Measurements from ENCODE around the gene KMT5B.

Gene KMT5B

DNA sequence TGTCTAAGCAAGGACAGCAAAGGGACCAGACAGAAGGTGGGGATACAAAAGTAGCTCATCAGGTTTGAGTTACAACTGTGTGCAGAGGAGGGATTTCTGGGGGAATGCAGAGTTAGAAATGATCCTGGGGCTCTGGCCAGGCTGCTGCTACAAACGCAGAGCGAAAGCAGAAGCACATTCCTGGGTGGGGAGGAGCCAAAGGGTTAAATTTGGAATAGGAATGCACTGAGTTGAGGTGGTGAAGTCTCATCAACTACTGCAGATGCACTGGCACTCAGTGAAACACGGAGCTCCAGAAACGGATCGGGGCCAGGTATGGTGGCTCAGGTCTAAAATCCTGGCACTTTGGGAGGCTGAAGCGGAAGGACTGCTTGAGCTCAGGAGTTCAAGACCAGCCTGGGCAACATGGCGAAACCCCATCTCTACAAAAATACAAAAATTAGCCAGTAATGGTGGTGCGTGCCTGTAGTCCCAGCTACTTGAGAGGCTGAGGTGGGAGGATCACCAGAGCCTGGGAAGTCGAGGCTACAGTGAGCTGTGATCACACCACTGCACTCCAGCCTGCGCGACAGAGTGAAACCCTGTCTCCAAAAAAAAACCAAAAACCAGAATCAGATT lies 95.1 kb downstream of the KMT5B start:
- no peak for DNase-seq (ENCODE audit: low read depth)

DNA sequence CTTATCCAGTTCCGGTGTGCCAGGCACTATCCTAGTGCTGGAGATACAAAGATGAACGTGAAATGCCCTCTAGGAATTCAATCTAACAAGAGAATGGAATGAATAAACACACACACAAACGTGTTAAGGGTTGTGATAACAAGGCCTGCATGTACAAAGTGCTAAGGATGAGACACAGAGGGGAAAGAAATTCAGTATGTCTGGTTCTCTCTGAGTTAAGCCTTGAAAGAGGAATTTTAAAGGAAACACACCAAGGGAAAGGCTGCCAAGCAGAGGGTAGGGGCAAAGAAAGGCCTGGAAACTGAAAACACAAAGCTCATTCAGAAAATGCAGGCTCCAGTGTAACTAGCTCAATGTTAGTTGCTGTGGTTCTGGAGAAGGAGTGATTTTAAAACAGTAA lies 96.1 kb downstream of the KMT5B start:
- no peak for DNase-seq (ENCODE audit: low read depth)

DNA sequence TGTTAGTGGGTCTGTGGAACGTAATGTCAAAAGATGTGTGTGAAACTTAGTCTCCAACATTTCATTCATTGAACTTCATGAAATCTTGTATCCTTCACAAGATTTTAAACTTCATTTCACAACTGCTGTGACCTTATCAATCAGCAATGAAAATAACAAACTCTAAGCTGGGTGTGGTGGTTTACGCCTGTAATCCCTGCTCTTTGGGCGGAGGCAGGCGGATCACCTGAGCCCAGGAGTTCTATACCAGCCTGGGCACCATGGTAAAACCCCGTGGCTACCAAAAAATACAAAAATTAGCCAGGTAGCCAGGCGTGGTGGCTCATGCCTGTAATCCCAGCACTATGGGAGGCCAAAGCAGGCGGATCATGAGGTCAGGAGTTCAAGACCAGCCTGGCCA lies 97.0 kb downstream of the KMT5B start:
- DNase-seq (ENCODE audit: low read depth) = no peak

DNA sequence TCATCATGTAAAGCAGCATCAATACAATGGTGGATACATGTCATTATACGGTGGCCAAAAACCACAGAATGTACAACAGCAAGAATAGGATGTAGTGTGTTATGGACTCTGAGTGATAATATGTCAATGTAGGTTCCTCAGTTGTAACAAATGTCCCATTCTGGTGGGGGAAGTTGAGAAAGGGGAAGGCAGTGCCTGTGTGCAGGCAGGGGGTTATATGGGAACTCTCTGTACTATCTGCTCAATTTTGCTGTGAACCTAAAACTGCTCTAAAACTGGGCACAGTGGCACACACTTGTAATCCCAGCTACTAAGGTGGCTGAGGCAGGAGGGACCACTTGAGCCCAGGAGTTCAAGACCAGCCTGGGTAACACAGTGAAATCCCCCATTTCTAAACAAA lies 97.8 kb downstream of the KMT5B start:
- DNase-seq (ENCODE audit: low read depth) = no peak

DNA sequence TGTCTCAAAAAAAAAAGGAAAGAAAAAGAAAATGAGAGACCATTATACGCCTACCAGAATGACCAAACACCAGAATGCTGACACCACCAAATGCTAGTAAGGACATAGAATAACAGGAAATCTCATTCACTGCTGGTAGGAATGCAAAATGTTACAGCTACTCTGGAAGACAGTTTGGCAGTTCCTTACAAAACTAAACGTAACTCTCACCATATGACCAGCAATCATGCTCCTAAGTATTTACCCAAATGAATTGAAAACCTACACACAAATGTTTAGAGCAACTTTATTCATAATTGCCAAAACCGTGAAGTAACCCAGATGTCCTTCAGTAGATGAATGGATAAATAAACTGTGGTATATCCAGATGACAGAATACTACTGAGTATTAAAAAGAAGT lies 99.1 kb downstream of the KMT5B start:
- DNase-seq (ENCODE audit: low read depth) = no peak

DNA sequence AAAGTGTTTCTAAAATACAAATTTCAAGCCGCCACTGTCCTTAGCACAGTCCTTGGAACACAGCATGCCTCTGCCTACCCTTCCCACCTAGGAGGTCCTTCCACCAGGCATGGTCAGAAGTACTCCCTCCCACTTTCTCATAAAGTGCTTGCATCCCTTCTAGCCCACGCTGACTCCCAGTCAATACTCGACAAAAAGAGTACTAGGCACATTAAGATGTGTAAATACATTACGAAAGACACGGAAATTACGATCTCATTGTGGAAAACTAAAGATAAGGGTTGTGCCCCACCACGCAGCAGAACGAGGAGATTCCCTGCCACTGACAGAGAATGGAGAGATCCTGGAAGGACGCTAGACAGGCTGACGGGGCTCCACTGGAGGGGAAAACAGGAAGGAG lies 105.4 kb downstream of the KMT5B start:
- no peak for DNase-seq (ENCODE audit: low read depth)

DNA sequence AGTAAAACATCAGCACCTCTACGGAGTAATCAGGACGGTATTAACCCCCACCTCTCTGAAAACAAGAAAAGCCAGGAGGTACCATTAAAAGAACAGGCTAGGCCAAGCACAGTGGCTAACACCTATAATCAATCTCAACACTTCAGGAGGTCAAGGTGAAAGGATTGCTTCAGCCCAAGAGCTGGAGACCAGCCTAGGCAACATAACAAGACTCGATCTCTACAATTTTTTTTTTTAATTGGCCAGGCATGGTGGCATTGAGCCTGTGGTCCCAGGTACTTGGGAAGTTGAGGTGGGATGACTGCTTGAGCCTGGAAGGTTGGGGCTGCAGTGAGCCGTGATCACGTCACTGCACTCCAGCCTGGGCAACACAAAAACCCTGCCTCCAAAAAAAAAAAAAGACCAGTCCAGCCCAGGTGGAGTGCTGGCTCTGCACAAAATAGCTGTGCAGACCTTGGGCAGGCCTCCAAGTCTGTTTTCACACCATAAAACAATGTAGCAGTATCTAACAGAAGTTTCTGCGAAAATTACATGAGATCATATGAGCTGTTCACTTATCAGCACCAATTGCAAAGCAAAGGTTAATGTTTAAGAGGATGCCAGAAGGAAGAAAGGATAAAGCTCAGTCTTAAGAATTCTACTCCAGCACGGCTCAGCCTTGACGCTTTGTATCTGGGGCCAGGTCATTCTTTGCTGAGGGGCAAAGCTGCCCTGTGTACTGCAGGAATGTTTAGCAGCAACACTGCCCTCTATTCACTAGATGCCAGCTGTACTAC lies 106.7 kb downstream of the KMT5B start:
- DNase-seq (ENCODE audit: low read depth) = no peak

Measured in stimulated activated CD8-positive, alpha-beta memory T cell treated with anti-CD3 and anti-CD28 coated beads, Interleukin-12 subunit alpha, Interleukin-12 subunit beta, amount 100 ng/mL, for 4 hours (primary cell).